Ovary (tissue), 3 donors: Measurements from ENCODE around the gene DMPK.

ENCODE experiments used
- CTCF ChIP-seq, 3 donors: fragments of 450-650 bp in 2 of 3; fragments of 200-600 bp in 1 of 3; IDR thresholded peaks; one replicate each; pipeline versions ENCODE4 v1.5.1 to v1.8.0; 2016 to 2022; ENCODE audit warnings: antibody characterized with exemption in 3 of 3, mild to moderate bottlenecking in 1 of 3
- EP300 ChIP-seq: sonication (generic); formaldehyde crosslinking; IDR thresholded peaks from one replicate; pipeline ENCODE4 v1.6.1; 2017; ENCODE audit warnings: antibody characterized with exemption
- POLR2A ChIP-seq: fragments of 450-650 bp; IDR thresholded peaks from one replicate; pipeline ENCODE4 v1.6.1; 2017; ENCODE audit warnings: antibody characterized with exemption, mild to moderate bottlenecking, moderate library complexity
- donor health status: DM: no; HTN: no; CAD: no.

DNA sequence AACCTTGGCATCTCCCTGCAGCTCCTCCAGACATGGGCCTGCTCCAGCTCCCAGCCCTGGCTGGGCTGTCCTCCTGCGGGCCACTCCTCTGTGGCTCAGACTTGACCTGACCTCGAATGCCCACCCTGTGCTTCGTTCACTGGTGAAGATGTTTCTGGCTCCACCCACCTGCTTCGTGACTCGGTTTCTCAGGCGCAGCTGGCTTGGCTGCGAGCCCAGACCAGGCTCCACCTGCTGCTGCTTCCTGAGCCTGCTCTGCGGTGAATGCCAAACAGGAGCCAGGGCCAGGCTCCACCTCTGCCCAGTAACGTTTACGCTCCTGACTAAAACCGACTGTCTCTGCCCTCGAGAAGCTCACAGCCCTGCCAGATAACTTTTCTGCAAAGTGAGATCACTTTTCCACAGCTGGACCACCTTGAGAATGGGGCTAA lies 41.8 kb upstream of the DMPK start:
- no peak for TF ChIP-seq CTCF (IDR thresholded peaks at IDR 0.05)
- no peak for TF ChIP-seq EP300
- TF ChIP-seq POLR2A = no peak
